ENCODE measurements around the gene GMPR2.
"Not testable (repeated sequence)": the region's sequence is repeated elsewhere in the genome, so short reads cannot be mapped to it uniquely, and the experiment has no call there.

The GMPR2 gene

GRCh38 chr14:24219080-24219479 is 13.6 kb upstream of the GMPR2 start:
- H3K36me3 ChIP-seq (ENCODE audit: control insufficient read depth, insufficient read depth, low read length) = no peaks in the 10 kb centered on the region
- no peak overlapping the region for H2BK5ac ChIP-seq (ENCODE audit: low read length)
- H3K4me3 ChIP-seq (ENCODE audit: low read length) = no peak overlapping the region
- H2BK120ac ChIP-seq (ENCODE audit: low read depth, low read length) = no peak overlapping the region
- H3K56ac ChIP-seq (ENCODE audit: low read length) = no peak overlapping the region
- H3K27me3 ChIP-seq (ENCODE audit: insufficient read depth, low read length, poor library complexity) = no peaks in the 10 kb centered on the region
- no peak overlapping the region for H4K5ac ChIP-seq (ENCODE audit: low read length)
- WGBS (ENCODE audit: extremely low coverage, insufficient coverage, low lambda C conversion rate) = no CpG with 5 or more reads among the region's 4 CpGs
- no peak overlapping the region for H4K8ac ChIP-seq (ENCODE audit: low read depth, low read length)
- H3K79me2 ChIP-seq (ENCODE audit: control insufficient read depth, insufficient read depth, low read length) = peaks cover 2% of the 10 kb centered on the region
- no peak overlapping the region for H3K23ac ChIP-seq (ENCODE audit: low read length)
- H3K79me1 ChIP-seq (ENCODE audit: low read length) = no peaks in the 10 kb centered on the region
- no peaks in the 10 kb centered on the region for H3K4me1 ChIP-seq (ENCODE audit: control insufficient read depth, low read depth, low read length)
- no peak overlapping the region for H2BK15ac ChIP-seq (replicated peaks; ENCODE audit: low read depth)
- H3K18ac ChIP-seq (ENCODE audit: low read length) = no peak overlapping the region
- H3K4me2 ChIP-seq (ENCODE audit: low read length) = no peak overlapping the region
- no peak overlapping the region for H3K4ac ChIP-seq (ENCODE audit: low read depth, low read length)
- DNase-seq = no peak
- no peak overlapping the region for H2AK5ac ChIP-seq (ENCODE audit: low read length)
- no peak overlapping the region for H3K27ac ChIP-seq (ENCODE audit: low read depth, low read length)
- no peak overlapping the region for H3K9ac ChIP-seq (ENCODE audit: low read length)

- no peak overlapping the region for H4K5ac ChIP-seq (ENCODE audit: low read length)
- no peaks in the 10 kb centered on the region for H3K36me3 ChIP-seq (ENCODE audit: control insufficient read depth, insufficient read depth, low read length)
- no CpG with 5 or more reads among the region's 3 CpGs for WGBS (ENCODE audit: extremely low coverage, insufficient coverage, low lambda C conversion rate)
Observed at GRCh38 chr14:24219521-24219920, 13.2 kb upstream of the GMPR2 start.

GRCh38 chr14:24222987-24223386 is 9.7 kb upstream of the GMPR2 start:
- H3K27ac ChIP-seq (ENCODE audit: low read depth, low read length); H3K18ac ChIP-seq (ENCODE audit: low read length); H3K79me2 ChIP-seq (ENCODE audit: control insufficient read depth, insufficient read depth, low read length); H4K8ac ChIP-seq (ENCODE audit: low read depth, low read length); H3K4me2 ChIP-seq (ENCODE audit: low read length); H3K27me3 ChIP-seq (ENCODE audit: insufficient read depth, low read length, poor library complexity); H2BK5ac ChIP-seq (ENCODE audit: low read length); H2BK120ac ChIP-seq (ENCODE audit: low read depth, low read length); H2AK5ac ChIP-seq (ENCODE audit: low read length); H3K56ac ChIP-seq (ENCODE audit: low read length); H3K23ac ChIP-seq (ENCODE audit: low read length); H3K4me3 ChIP-seq (ENCODE audit: low read length); H4K5ac ChIP-seq (ENCODE audit: low read length); H3K4ac ChIP-seq (ENCODE audit: low read depth, low read length); H3K79me1 ChIP-seq (ENCODE audit: low read length); H3K9ac ChIP-seq (ENCODE audit: low read length); H3K36me3 ChIP-seq (ENCODE audit: control insufficient read depth, insufficient read depth, low read length); H2BK15ac ChIP-seq (replicated peaks; ENCODE audit: low read depth); H3K4me1 ChIP-seq (ENCODE audit: control insufficient read depth, low read depth, low read length); DNase-seq: not testable (repeated sequence)
- no CpG with 5 or more reads among the region's 4 CpGs for WGBS (ENCODE audit: extremely low coverage, insufficient coverage, low lambda C conversion rate)

More at GRCh38 chr14:24219521-24219920, 13.2 kb upstream of the GMPR2 start:
- Histone ChIP-seq H3K4ac (ENCODE audit: low read depth, low read length) (no peak overlapping the region), H3K27me3 (ENCODE audit: insufficient read depth, low read length, poor library complexity) (no peaks in the 10 kb centered on the region), H3K23ac (ENCODE audit: low read length) (no peak overlapping the region), H2BK120ac (ENCODE audit: low read depth, low read length) (no peak overlapping the region), H3K4me2 (ENCODE audit: low read length) (no peak overlapping the region), H3K4me1 (ENCODE audit: control insufficient read depth, low read depth, low read length) (no peaks in the 10 kb centered on the region), H3K4me3 (ENCODE audit: low read length) (no peak overlapping the region), H4K8ac (ENCODE audit: low read depth, low read length) (no peak overlapping the region), H3K56ac (ENCODE audit: low read length) (no peak overlapping the region), H2AK5ac (ENCODE audit: low read length) (no peak overlapping the region), H2BK5ac (ENCODE audit: low read length) (no peak overlapping the region), H3K9ac (ENCODE audit: low read length) (no peak overlapping the region), H2BK15ac (replicated peaks; ENCODE audit: low read depth) (no peak overlapping the region), H3K27ac (ENCODE audit: low read depth, low read length) (no peak overlapping the region), H3K79me2 (ENCODE audit: control insufficient read depth, insufficient read depth, low read length) (peaks cover 3% of the 10 kb centered on the region), H3K79me1 (ENCODE audit: low read length) (no peaks in the 10 kb centered on the region), H3K18ac (ENCODE audit: low read length) (no peak overlapping the region)
- DNase-seq = no peak

- Histone ChIP-seq H3K18ac (ENCODE audit: low read length) (no peak overlapping the region), H2BK15ac (replicated peaks; ENCODE audit: low read depth) (no peak overlapping the region), H3K56ac (ENCODE audit: low read length) (no peak overlapping the region), H3K27ac (ENCODE audit: low read depth, low read length) (no peak overlapping the region), H3K23ac (ENCODE audit: low read length) (no peak overlapping the region), H3K79me2 (ENCODE audit: control insufficient read depth, insufficient read depth, low read length) (peaks cover 16% of the 10 kb centered on the region), H3K9ac (ENCODE audit: low read length) (no peak overlapping the region), H3K4me2 (ENCODE audit: low read length) (no peak overlapping the region), H3K4me1 (ENCODE audit: control insufficient read depth, low read depth, low read length) (no peaks in the 10 kb centered on the region), H4K5ac (ENCODE audit: low read length) (no peak overlapping the region), H2BK5ac (ENCODE audit: low read length) (no peak overlapping the region), H4K8ac (ENCODE audit: low read depth, low read length) (no peak overlapping the region), H2AK5ac (ENCODE audit: low read length) (no peak overlapping the region), H3K27me3 (ENCODE audit: insufficient read depth, low read length, poor library complexity) (no peaks in the 10 kb centered on the region), H2BK120ac (ENCODE audit: low read depth, low read length) (no peak overlapping the region), H3K4me3 (ENCODE audit: low read length) (no peak overlapping the region), H3K79me1 (ENCODE audit: low read length) (no peaks in the 10 kb centered on the region), H3K4ac (ENCODE audit: low read depth, low read length) (no peak overlapping the region), H3K36me3 (ENCODE audit: control insufficient read depth, insufficient read depth, low read length) (no peaks in the 10 kb centered on the region)
- no peak for DNase-seq
- no CpG with 5 or more reads among the region's 7 CpGs for WGBS (ENCODE audit: extremely low coverage, insufficient coverage, low lambda C conversion rate)
Observed at GRCh38 chr14:24224618-24225071, 8.1 kb upstream of the GMPR2 start.

- Histone ChIP-seq H3K4ac (ENCODE audit: low read depth, low read length) (no peak overlapping the region), H3K79me2 (ENCODE audit: control insufficient read depth, insufficient read depth, low read length) (peaks cover 22% of the 10 kb centered on the region), H2BK5ac (ENCODE audit: low read length) (no peak overlapping the region), H3K79me1 (ENCODE audit: low read length) (peaks cover 3% of the 10 kb centered on the region), H3K36me3 (ENCODE audit: control insufficient read depth, insufficient read depth, low read length) (no peaks in the 10 kb centered on the region), H3K4me2 (ENCODE audit: low read length) (no peak overlapping the region), H2AK5ac (ENCODE audit: low read length) (no peak overlapping the region), H3K4me1 (ENCODE audit: control insufficient read depth, low read depth, low read length) (no peaks in the 10 kb centered on the region), H3K9ac (ENCODE audit: low read length) (no peak overlapping the region), H3K27ac (ENCODE audit: low read depth, low read length) (no peak overlapping the region), H3K23ac (ENCODE audit: low read length) (no peak overlapping the region), H3K18ac (ENCODE audit: low read length) (no peak overlapping the region), H2BK15ac (replicated peaks; ENCODE audit: low read depth) (no peak overlapping the region), H2BK120ac (ENCODE audit: low read depth, low read length) (no peak overlapping the region), H3K56ac (ENCODE audit: low read length) (no peak overlapping the region), H4K8ac (ENCODE audit: low read depth, low read length) (no peak overlapping the region), H3K27me3 (ENCODE audit: insufficient read depth, low read length, poor library complexity) (no peaks in the 10 kb centered on the region), H4K5ac (ENCODE audit: low read length) (no peak overlapping the region), H3K4me3 (ENCODE audit: low read length) (no peak overlapping the region)
- no peak for DNase-seq
- WGBS (ENCODE audit: extremely low coverage, insufficient coverage, low lambda C conversion rate) = no CpG with 5 or more reads among the region's 1 CpG
Observed at GRCh38 chr14:24226473-24226872, 6.3 kb upstream of the GMPR2 start.

GRCh38 chr14:24228902-24229301 is 3.8 kb upstream of the GMPR2 start:
- no peak overlapping the region for H4K5ac ChIP-seq (ENCODE audit: low read length)
- DNase-seq = no peak

More at GRCh38 chr14:24228902-24229301, 3.8 kb upstream of the GMPR2 start:
- H3K36me3 ChIP-seq (ENCODE audit: control insufficient read depth, insufficient read depth, low read length) = no peaks in the 10 kb centered on the region
- H3K79me1 ChIP-seq (ENCODE audit: low read length) = peaks cover 9% of the 10 kb centered on the region
- H3K18ac ChIP-seq (ENCODE audit: low read length) = no peak overlapping the region
- no peak overlapping the region for H3K27ac ChIP-seq (ENCODE audit: low read depth, low read length)
- H3K23ac ChIP-seq (ENCODE audit: low read length) = no peak overlapping the region
- H2BK5ac ChIP-seq (ENCODE audit: low read length) = no peak overlapping the region
- H3K9ac ChIP-seq (ENCODE audit: low read length) = no peak overlapping the region
- H3K4me2 ChIP-seq (ENCODE audit: low read length) = no peak overlapping the region
- no peak overlapping the region for H4K8ac ChIP-seq (ENCODE audit: low read depth, low read length)
- H2BK15ac ChIP-seq (replicated peaks; ENCODE audit: low read depth) = no peak overlapping the region
- H3K4me1 ChIP-seq (ENCODE audit: control insufficient read depth, low read depth, low read length) = peaks cover 2% of the 10 kb centered on the region
- WGBS (ENCODE audit: extremely low coverage, insufficient coverage, low lambda C conversion rate) = no CpG with 5 or more reads among the region's 1 CpG
- no peak overlapping the region for H2AK5ac ChIP-seq (ENCODE audit: low read length)
- H3K4me3 ChIP-seq (ENCODE audit: low read length) = no peak overlapping the region
- no peaks in the 10 kb centered on the region for H3K27me3 ChIP-seq (ENCODE audit: insufficient read depth, low read length, poor library complexity)
- no peak overlapping the region for H3K56ac ChIP-seq (ENCODE audit: low read length)
- peaks cover 24% of the 10 kb centered on the region for H3K79me2 ChIP-seq (ENCODE audit: control insufficient read depth, insufficient read depth, low read length)
- H3K4ac ChIP-seq (ENCODE audit: low read depth, low read length) = no peak overlapping the region
- no peak overlapping the region for H2BK120ac ChIP-seq (ENCODE audit: low read depth, low read length)
